HG02870 (cell line): Measurements from ENCODE around the gene ATP1A1.
A peak's percentile ranks its signal among the peaks of the same experiment; 100 is the strongest.

Source experiments
- ATAC-seq: cut with Tn5 transposase; IDR thresholded peaks from one replicate; pipeline ENCODE4 v1.9.1; 2021; ENCODE audit warnings: mild to moderate bottlenecking, moderate library complexity; ENCODE audit not compliant: unreplicated experiment

The ATP1A1 gene

DNA sequence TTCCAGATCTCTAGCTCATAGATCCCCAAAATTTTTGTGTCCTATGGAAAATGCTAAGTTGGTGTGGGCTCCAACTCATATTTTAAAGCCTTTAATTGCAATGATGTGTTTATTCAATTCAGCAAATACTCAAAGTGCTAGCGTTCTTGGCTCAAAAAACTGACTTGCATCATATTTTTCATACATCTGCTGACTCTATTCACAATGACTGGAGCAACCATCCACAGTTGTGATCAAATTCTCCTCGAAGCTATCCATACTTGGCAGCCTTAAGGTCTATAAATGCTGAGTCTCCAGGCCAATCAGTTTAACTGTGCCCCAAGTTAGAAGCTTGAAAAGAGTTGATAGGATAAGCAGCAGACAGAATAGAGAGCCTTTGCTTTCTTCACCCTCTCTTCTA lies 2.9 kb upstream of the ATP1A1 start:
- ATAC-seq, result no peak

DNA sequence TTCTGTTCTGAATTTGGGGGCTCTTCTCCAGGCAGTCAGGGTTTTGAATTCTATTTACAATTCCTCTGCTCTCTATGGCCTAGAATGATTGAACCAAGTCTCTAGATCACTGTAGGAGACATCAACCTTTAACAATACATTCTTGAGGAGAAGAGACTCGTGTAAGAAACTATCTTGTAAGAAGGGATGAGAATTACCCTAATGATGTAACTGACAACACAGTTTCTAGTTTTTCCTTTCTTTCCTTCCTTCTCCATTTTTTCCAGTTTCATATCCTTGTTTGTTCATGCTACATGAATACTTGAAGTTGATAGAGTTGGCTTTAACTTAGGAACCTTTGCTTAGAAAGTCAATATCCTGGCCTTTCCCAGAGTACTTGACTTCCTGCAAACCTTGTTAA lies 1.3 kb upstream of the ATP1A1 start:
- ATAC-seq, result no peak

DNA sequence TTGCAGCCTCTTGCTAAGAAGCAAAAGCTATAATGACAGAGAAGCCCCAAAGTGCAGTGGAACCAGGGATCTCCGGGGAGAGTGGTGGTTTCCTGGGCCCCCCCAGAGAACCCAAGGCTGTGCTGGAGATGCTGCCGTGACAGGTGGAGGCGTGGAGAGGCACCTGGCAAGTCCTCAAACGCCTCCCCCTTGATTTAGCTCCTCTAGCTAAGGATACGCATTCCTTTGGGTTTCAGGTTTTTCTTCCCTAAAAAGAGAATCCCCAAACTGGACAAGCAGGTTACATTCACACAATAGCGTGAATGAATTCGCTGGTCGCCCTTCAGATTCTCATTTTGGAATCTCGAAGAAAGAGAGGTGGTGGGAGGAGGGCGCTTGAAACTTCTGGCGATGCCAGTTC lies 853 bp upstream of the ATP1A1 start:
- ATAC-seq, result no peak

DNA sequence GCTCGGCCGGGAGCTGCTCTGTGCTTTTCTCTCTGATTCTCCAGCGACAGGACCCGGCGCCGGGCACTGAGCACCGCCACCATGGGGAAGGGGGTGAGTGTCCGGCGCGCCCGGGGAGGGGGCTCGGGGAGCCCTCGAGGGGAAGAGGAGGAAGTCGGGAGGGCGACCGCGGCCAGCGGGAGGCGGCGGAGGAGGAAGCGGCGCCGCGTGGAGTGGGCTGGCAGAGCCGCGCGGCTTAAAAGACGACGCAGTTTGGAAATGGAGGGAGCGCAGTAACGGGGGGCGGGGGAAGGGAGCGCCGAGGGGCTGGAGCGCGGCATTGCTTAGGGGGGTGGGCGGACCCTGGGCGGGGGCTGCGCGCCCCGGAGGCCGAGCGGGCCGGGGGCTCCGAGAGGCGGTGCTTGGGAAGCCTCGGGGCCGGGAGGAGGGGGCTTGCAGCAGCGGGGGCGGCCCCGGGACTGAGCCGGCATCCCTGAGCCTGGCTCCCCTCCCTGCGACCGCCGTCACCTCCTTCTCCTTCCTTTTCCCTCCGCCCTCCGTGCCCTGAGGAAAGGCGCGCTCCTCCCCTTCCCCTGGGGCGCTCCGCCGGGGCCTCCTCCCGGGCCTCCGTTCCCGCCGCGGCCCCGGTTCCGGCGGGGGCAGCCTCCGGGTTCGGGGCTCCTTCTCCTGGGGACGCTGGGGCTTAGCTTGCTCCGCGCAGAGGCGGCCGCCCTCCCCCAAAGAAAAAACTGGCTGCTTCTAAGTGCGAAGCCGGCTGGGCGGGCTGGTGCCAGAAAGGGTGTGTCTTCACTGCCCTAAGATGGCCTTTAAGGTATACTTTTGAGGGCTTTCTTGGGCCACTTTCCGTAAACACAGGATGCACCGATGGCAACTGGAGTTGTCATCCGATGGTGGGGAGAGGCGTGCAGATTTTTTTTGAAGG lies 648 bp downstream of the ATP1A1 start:
- no peak for ATAC-seq

DNA sequence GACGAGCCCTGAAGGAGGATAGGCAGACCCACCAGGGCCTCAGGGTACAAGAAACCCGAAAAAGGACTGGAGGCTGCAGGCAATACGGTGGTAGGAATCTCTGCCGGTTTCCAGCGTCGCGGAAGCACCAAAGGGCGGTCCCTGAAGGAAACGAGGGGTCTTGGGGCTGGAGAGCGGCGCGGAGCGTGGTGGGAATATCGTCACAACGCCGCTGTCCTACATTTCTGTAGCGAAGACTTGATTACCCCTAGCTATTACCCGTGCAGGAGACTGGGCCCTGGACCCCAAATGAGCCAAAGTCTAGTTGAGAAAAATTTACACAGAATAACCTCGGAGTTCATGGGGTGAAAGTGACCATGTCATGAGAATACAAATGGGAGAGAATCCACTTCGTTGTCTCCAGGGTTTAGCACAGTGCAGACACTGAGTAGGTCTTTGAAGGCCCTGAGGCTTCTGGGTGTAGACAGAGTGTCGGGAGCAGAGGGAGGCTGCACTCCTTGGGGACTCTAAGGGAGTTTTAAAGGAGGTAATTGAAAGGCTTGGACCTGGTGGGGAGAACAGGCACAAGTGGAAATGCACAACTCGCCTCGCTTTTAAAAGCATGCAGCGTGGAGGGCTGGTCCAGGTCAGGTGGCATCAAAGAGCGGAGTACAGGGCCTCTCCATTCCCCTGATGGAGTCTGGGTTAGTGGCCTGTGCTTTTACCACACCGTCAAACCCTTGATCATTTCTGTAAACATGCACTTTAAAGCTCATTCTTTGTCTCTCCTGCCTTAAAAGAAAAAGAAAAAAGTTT lies 1.5 kb downstream of the ATP1A1 start:
- ATAC-seq, result no peak

DNA sequence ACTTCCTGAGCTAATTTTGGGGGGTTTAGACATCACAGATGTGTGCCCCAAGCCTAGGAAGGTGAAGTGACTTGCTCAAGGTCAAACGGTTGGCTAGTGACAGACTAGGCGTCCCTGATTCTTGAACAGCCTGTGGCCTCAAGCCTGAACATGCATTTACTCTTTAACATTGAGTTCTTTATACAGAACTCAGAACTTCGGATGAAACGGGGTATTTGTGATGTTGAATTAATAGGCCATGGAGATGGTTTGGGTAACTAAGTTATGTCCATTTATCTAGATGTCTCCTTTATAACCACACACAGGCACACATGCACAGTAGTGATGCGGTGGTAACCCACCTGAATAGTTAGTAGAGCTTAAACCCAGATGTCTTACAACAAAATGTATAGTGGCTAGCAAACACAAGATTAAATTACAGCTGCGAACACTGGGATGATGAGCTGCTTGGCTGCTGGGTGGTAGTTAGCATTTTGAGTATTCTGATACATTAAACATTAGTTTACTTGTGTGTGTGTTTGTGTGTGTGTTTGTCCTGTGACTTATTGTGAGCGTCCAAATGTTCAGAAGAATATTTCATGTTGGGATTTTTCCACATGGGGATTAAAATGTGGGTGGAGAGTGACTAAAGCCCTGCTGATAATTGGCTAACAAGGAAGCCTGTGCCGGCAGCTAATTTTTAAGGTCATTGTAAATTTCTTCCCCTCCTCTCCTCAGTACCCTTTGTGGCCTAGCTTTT lies 2.3 kb downstream of the ATP1A1 start:
- no peak for ATAC-seq

DNA sequence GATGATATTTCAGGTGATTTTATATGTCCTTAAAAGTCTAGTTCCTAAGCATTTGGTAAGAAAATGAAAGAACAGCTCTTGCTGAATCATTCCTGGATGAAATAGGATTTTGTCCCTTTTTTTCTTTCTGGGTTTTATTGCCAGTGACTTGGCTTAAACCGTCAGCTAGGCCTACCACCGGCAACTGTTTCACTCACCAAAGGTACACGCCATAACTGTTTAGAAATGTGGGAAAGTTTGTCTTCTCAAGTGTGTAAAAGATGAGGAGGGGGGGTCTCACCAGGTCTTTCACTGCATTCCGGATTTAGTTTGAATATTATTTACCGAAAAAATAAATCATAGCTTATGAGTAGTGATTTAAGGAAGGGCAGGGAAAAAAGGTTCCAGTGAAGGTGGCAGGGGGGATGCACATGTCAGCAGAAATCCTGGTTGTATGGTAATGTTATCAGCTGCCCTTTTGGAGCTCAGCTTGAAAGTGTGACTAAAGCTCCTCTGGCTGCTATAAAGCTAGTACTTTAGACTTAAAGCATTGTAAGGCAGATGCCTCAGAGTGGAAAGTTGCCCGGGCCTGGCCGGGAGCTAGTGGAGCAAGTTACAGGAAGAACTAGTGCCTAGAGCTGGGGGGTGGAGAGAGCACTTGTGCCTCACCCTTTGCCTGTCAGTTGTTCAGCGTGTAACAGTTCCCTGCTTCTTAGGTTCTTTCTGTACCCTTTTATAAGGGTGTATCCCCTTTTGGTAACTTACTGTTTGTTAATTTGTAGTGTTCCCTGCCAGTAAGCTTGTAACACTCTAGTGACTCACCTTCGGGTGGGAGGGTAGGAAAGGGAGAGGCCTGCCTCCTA lies 3.1 kb downstream of the ATP1A1 start:
- ATAC-seq, result no peak

DNA sequence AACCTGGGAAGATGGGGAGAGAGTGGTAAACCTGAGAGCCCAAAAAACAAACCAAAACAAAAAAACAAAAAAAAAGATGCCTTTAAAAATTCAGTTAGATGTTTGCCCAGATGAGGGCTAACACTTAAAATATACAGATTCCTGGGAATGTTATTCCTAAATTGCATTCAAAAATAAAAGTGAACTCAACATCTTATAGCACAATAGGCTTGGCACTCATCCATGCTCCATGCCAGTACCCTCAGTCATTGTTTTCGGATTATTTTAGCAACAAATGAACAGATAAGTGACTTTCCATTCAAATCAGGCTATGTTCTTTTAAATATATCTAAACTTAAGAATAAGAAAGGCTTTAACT lies 3.7 kb downstream of the ATP1A1 start:
- ATAC-seq, result no peak

DNA sequence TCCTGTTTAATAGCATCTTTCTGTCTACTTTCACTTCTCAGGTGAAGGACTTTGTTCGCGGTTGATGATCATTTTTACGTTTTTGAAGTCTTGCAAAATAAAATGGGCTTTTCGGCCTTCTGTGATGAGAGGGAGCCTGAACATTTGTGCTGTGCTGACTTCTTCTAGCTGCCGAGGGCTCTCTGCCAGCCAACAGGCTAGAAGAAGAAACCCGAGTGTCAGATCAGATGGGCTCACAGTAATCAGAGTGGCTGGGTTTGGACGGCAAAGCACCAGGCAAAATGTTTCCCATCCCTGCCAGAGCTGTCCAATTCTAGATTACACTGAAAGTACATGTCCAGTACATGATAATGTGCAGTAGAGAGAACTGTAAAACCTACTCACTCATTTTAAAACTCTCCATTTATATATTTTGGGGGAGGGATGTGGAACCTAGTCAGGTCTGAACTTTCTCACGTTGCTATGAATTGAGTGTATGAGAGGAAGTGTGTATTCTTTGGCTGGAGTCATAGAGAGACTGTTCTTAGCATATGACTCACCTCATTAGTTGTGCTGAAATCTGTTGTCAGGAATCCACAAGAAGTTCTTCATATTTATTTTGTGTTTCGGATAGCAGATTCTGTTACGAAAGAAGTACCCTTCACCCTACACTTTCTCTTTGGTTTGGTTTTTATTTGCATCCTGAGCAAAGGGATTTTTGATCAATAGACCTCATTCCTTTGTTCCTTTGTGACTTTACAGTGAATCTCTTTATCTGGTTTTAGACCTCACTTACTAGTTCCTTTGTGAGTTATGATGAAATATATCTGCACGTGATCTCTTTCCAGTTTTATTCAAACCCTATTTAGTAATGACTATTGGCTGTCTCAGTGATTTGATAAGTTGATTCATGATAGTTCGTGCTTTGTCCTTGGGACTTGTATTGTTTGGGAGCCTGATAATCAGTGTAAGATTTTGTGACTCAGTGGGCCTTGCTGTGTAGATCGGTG lies 4.8 kb downstream of the ATP1A1 start:
- peak; percentile 75 for ATAC-seq

DNA sequence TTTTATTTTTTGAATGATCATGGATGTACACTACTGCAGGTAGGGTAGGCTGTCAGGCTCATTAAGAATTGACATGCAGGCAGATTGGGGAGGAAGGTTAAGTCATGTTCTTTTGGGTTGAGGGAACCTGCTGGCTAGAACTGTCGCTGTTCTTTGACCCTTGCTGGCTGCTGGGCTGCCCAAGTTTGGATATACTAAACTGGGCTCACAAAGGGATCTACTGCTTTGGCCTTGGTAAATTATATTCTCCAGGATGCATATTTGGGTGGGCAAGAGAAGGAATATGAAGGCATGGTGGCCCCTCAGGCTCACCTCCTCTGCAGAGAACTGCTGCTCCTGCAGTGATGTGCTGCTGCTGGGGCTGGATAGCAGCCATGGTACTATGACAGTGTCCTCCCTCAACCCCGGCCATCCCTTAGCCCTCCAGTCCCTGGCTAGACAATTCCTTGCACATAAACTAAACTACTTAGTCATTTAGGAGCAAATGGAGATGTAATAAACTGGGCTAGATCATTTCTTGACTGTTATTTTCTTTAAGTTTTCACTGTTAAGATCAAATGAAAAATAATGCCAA lies 6.1 kb downstream of the ATP1A1 start:
- ATAC-seq, result no peak

DNA sequence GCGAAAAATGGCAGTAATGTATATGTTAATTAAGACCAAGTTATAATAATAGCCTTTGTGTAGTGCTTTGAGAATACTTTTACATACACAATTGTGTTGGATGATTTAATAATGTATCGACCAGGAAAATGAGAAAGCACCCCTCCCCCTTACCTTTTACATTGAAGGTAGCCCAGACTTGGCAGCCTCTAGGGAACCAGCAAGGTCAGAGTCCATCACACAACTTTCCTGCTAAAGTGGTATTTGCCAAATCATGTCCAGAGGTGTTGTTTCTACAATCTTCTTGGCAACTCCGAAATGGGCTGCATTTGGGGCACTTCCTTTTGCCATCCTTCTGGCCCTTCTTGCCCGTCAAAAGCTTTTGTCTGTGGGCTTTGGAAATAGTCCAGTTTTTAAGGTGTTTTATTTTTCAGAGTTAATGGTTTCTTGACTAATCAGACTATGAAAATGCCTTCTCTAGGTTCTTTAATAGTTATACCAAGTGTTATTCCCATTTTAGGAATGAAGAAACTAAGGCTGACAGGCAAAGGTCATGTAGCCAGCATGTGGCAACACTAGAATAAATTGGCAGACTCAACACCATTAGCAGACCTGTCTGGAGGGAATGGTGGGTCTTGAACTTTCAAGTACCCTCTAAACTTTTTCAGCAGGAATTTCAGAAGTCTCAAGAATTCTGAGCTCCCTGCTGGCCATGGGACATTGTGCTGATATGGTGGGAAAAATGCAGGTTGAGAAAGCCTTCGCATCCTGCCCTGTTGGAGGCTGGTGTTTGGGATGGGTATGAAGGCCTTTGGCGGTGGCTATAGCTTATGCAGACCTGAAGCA lies 6.8 kb downstream of the ATP1A1 start:
- no peak for ATAC-seq

DNA sequence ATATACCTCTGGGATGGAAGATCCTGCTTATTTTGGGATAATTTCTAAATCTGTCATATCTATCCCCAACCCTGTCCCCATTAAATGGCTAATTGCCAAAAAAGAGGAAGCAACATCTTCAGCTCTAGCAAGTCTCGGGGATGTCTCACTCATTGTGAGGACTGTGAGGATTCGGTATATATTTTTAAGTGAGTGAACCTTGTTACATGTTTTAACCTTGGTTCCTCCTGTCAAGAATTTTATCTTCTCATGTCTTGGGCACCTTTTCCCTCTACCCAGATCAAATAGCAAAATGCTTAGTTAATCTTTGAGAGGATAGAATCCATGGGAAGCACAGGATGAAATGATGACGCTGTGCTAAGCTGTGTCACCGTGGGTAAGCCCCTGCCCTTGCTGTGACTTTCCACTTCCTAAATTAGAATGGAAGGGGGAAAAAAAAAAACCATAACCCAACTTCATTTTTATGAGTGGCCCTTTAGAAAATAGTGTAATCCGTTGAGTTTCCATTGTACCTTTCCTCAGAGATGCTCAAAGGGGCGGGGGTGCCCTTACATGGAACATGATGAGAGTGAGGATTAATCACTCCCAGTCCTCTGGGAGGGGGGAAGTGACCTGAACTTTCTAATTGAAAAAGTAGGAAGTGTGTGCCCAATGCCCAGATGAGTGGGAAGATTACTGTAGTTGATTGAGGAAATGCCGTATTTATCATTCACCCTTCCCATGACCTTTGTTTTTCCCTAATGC lies 7.6 kb downstream of the ATP1A1 start:
- ATAC-seq, result no peak

DNA sequence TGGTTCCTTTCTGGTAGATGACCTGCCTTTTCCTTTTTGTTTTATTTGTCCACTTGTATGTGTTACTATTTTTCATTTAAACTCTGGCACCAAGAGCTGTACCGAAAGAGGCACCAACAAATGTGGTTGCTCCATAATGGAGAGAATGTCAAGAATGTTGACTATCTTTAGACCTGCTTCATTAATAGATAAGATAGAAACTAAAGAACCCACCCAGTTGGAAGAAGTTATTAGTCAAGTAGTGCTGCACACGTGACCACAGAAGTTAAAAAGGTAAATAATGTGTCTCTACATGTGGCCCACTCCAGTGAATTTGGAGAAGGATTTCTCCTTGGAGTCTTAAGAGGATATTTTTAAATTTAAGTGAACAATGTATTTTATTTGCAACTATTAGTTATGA lies 9.3 kb downstream of the ATP1A1 start:
- ATAC-seq, result no peak

DNA sequence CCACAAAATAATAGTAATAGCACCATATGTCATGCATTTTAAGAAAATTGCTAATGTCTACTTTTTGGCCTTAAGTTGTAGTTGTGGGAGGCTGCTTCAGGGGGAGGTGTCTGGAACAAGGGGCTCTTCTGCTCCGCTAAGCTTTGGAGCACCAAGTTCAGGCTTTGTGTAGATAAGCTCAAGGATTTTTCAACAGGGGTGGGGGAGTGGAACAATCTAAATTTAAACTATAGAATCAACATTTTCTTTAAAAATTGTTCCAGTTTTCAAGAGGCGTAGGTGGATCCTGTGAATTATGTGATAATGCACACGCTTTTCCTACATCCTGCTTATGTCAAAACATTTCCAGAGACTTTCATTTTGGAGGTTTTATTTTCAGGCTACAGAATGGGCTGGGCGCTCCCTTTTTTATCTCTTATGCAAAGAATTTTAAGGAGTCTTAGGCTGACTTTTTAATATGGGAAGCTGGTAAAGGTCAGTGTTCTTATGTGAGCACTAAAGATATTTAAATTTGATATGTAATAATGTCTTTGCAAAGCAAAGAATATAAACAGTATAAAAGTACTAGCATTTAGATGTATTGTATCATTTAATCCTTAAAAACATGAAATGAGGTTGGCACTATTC lies 9.9 kb downstream of the ATP1A1 start:
- ATAC-seq, result no peak

DNA sequence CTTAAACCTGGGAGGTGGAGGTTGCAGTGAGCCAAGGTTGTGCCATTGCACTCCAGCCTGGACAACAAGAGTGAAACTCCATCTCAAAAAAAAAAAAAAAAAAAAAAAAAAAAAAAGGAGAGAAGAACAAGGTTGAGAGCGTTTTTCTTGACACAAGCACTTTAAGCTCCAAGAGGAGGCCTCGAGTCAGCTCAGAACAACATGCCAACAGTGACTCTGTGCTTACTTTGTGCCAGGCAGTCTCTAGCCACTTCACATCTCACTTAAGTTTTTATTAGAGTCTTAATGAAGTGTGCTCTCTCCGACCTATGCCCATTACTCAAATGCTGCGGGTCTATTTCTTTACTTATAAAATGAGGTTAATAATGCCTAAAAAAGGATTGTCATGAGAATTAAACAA lies 13.0 kb downstream of the ATP1A1 start:
- no peak for ATAC-seq

DNA sequence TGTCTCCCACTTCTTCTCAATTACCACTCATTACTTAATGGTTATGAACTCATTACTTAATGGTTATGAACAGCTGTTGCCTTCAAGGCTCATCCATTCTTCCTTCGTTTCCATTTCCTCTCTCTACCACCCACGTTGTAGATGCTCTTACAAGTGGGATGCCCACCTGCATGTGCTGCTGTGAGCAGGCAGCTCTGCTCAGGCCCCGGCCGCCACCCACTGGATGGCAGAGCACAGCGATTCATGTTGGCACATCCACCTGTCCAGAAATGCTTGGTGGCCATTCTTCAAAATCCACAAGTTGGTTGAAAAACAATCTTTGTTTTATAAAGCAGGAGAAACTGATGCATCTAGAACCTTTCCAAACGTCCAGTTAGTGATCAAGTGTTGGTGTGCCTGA lies 14.5 kb downstream of the ATP1A1 start:
- no peak for ATAC-seq

DNA sequence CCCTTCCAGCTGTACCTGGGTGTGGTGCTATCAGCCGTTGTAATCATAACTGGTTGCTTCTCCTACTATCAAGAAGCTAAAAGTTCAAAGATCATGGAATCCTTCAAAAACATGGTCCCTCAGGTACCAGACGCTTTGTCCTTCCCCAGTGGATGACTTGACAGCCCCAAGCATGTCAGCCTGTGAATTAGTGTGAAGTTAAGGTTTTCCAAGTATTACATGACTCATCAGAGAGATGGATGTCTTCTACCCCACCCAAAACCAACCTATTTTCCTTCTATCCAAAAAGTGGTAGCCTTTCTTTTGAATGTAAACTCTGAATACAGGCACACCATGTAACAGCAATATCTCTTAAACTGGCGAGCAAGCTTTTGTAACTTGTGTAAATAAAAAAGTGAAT lies 15.1 kb downstream of the ATP1A1 start:
- no peak for ATAC-seq
